Smooth muscle cell of the brain vasculature (primary cell): ENCODE data around the gene SERTAD1.

Source experiments
- DNase-seq: peaks from one replicate; pipeline ENCODE4 v3.0.0-alpha.2; 2012; ENCODE audit warnings: low read depth, low spot score

The SERTAD1 gene

DNA sequence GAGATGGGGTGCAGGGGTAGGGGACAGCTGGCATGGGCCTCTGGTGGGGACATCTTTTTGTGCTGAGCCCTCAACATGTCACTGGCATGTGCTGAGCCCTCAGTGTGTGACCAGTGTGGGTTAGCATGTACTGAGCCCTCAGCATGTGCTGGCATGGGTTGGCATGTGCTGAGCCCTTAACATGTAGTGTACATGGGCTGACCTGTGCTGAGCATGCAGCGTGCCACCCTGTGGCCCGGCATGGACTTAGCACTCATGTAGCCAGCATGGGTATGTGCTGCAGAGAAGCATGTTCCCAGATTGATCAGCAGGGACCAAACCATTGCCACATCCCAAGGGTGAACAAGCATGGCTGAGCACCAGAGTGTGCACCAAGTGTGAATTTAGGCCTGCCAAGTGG, 47.3 kb downstream of the SERTAD1 start:
- DNase-seq, result no peak

DNA sequence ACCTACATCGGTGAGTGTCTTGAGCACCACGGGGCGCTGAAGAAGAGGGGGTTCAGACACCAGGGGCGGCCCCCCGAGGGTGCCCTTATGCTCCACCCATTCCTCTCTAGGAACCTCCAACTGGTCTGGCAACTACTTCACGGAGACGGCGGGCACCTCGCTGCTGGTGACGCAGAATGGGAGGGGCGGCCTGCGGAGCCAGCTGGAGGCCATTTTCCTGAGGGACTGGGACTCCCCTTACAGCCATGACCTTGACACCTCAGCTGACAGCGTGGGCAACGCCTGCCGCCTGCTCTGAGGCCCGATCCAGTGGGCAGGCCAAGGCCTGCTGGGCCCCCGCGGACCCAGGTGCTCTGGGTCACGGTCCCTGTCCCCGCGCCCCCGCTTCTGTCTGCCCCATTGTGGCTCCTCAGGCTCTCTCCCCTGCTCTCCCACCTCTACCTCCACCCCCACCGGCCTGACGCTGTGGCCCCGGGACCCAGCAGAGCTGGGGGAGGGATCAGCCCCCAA, 47.9 kb downstream of the SERTAD1 start:
- DNase-seq, result no peak

DNA sequence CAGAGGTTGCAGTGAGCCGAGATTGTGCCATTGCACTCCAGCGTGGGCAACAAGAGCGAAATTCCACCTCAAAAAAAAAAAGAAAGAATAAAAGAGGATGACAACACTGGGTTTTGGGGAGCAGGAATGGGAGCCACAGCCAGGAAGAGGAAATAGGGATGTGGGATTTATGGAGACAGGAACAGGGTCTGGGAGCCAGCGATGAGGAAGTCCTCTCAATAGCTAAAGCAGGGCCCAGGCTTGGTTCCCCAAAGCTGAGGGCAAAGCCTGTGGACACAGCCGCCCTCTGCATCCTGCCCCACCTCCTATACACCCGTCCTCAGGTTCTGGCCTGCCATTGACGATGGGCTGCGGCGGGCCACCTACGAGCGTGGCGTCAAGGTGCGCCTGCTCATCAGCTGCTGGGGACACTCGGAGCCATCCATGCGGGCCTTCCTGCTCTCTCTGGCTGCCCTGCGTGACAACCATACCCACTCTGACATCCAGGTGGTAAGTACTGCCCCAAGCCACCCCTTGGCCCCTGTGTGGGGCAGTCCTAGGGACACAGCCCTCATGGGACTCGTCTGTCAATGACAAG, 49.4 kb downstream of the SERTAD1 start:
- no peak for DNase-seq

DNA sequence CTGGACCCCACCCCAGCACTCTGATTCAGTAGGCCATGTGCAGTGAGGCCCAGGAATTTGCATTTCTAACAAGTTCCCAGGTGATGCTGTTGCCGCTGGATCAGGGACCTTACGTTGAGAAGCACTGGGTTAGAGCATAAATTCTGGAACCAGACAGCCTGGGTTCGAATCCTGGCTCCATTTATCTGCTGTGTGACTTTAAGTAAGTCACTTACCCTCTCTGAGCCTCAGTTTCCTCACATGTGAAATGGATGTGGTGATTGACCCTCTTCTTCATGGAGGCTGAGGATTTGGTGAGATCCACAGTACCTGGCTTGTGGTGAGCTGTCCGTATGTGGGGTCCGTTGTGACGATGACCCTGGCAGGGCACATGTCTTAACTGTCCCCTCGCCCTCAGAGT, 51.7 kb downstream of the SERTAD1 start:
- no peak for DNase-seq

DNA sequence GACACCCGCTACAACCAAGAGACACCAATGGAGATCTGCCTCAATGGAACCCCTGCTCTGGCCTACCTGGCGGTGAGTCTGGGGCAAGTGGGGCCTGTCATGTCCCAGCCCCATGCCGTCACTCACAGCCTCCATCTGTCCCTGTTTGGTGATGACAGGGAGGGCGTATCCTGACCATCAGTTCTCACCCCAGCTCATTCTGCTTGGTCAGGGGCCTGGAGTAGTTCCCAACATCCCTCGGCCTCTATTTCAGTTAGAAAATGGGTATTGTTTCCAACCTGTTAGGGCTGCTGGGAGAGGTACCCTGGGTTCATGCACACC, 54.0 kb downstream of the SERTAD1 start:
- DNase-seq, result no peak
